ENCODE data around the gene ITGA4. TPM values are rescaled to one million over a fixed set of nuclear protein-coding genes. Genes with fewer than 3 reads are reported as not detected.

ITGA4 gene
- total RNA-seq, 1 experiment from 2014 or later, result 0.07 TPM

DNA sequence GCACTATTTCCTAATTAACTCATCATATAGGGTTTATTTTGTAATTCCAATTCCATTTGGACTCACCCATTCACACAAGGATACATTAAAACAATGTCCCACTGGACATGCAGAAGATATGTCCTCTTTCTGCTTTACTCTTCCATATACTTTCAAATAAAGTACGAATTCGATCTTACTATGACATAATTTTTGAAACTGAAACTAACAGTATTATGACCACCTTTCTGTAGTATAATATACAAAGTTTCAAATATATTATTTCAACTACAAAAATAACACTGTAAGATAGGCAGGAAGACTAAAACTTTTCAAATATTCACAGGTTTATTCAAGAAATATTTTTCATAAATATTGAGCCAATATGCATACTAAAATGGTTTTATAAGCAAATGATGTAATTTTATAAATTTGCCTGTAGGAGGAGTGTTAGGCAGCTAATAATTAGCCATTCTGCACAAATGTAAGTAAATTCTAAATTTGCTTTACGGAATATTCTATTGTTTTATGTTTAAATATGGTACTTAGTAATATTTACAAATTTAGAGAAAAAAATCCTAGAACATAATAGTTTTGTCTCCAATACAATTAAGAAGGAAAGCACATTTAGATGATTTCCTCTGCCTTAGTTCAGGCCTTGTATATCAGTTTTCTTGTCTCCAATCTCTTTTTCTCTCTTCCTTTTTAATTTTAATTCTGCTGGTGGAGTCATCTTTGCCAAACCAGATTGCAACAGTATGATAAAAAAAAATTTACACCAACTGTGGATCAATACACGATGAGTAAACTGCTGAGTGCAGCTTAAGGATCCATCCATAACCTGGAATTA is 113.9 kb downstream of the ITGA4 start:
- no peak for DNase-seq (ENCODE audit: extremely low read depth, low read depth)

GRCh38 chr2:181573140-181573736 is 116.1 kb downstream of the ITGA4 start:
- peak; percentile 46 for DNase-seq (ENCODE audit: extremely low read depth, low read depth)

GRCh38 chr2:181574321-181574720 is 117.1 kb downstream of the ITGA4 start:
- no peak for DNase-seq (ENCODE audit: extremely low read depth, low read depth)

DNA sequence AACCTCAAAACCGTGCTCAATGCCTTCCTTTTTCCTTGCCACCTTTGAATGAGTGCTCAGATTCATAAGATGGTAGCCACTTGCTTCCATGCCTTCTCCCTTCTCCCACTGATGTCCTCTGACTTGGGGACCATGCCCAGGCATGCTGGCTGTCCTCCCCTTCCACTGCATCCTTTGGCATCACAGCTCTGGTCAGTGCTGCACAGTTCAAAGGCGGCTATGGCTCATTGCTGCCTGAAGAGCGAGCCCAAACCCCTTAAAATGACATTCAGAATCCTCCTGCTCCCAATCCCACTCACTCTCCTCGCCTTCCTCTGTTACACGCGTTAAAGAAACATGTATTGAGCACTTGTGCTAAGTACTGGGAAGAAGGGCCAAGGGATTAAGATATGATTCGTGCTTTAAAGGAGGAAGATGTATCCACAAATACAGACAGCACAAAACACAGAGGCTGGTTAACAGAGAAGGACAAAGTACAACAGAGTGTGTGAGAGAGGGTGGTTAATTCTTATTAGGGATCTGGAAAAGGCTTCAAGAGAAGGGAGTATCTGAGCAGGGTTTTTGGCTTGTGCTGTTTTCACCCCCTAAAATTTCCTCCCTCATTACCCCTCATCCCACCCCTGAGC is 118.0 kb downstream of the ITGA4 start:
- no peak for DNase-seq (ENCODE audit: extremely low read depth, low read depth)

- no peak for DNase-seq (ENCODE audit: extremely low read depth, low read depth)
These were observed 118.5 kb downstream of the ITGA4 start for GRCh38 chr2:181575650-181576025.

- DNase-seq (ENCODE audit: extremely low read depth, low read depth), result no peak
These were observed 119.2 kb downstream of the ITGA4 start for GRCh38 chr2:181576431-181576830.

DNA sequence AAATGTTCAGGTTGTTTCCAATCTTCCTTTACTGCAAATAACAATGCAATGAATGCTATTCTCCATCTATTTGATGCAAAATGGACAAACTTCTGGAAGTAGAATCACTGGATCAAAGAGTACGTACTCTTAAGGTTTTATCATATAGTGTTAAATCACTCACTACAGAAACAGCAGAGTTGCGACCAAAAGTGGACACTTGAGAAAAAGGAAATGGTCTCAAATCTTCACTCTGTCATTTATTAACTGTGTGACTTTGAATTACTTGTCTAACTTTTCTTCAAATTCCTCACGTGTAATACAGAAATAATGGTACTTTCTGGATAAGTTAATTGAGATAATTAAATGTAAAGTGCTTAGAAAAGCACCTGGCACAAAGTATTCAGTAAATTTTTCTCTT is 121.6 kb downstream of the ITGA4 start:
- no peak for DNase-seq (ENCODE audit: extremely low read depth, low read depth)

- no peak for DNase-seq (ENCODE audit: extremely low read depth, low read depth)
These were observed 124.3 kb downstream of the ITGA4 start for GRCh38 chr2:181581534-181581933.

GRCh38 chr2:181585732-181586131 is 128.5 kb downstream of the ITGA4 start:
- DNase-seq (ENCODE audit: extremely low read depth, low read depth), result no peak

Other genes starting within 250 kb of the ITGA4 start
- gene CERKL, start 199.7 kb downstream of the ITGA4 start, total RNA-seq (2014; rRNA removed; shearing (Covaris generic)), result not detected in 2 replicates
- not detected in 2 replicates for gene NEUROD1, start 223.1 kb downstream of the ITGA4 start, total RNA-seq (2014; rRNA removed; shearing (Covaris generic))